Measurements from ENCODE around the gene WWC2.

DNA sequence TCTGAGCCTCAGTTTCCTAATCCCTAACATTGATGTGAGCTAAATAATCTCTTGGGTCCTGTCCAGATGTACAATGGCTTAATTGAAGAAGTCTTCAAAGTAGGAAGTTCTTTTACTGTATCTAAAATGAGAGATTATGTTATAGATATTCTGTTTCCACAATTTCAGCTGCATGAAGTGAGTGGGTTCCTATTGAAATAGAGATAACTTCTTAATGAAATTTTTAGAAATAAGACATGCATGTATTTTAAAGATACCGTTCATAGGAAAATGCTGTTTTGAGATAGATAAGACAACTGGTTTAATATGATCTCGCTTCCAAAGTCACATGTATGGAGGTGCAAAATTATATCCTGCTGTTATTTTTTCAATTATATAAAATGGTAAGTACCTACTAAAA, 149.1 kb downstream of the WWC2 start:
- TF ChIP-seq, protein P1, sequence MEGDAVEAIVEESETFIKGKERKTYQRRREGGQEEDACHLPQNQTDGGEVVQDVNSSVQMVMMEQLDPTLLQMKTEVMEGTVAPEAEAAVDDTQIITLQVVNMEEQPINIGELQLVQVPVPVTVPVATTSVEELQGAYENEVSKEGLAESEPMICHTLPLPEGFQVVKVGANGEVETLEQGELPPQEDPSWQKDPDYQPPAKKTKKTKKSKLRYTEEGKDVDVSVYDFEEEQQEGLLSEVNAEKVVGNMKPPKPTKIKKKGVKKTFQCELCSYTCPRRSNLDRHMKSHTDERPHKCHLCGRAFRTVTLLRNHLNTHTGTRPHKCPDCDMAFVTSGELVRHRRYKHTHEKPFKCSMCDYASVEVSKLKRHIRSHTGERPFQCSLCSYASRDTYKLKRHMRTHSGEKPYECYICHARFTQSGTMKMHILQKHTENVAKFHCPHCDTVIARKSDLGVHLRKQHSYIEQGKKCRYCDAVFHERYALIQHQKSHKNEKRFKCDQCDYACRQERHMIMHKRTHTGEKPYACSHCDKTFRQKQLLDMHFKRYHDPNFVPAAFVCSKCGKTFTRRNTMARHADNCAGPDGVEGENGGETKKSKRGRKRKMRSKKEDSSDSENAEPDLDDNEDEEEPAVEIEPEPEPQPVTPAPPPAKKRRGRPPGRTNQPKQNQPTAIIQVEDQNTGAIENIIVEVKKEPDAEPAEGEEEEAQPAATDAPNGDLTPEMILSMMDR (IDR thresholded peaks at IDR 0.05) = no peak
- TF ChIP-seq EZH2phosphoT487 (IDR thresholded peaks at IDR 0.05) (no peak), EZH2 (IDR thresholded peaks at IDR 0.05) (no peak)
